ENCODE data around the gene SYTL2.
A peak's percentile ranks its signal among the peaks of the same experiment; 100 is the strongest.

The SYTL2 gene

GRCh38 chr11:85827748-85828639, 17.1 kb upstream of the SYTL2 start:
- DNase-seq = no peak

GRCh38 chr11:85826116-85826855, 15.3 kb upstream of the SYTL2 start:
- no peak for DNase-seq

- DNase-seq = no peak
Observed at GRCh38 chr11:85825616-85826015, 14.7 kb upstream of the SYTL2 start.

GRCh38 chr11:85823816-85824215, 12.9 kb upstream of the SYTL2 start:
- DNase-seq = peak; percentile 69

- DNase-seq = no peak
Observed at GRCh38 chr11:85822814-85823213, 11.9 kb upstream of the SYTL2 start.

GRCh38 chr11:85821636-85822035, 10.7 kb upstream of the SYTL2 start:
- no peak for DNase-seq

- DNase-seq = no peak
Observed at GRCh38 chr11:85819441-85819840, 8.5 kb upstream of the SYTL2 start.

- DNase-seq = no peak
Observed at GRCh38 chr11:85815186-85815931, 4.4 kb upstream of the SYTL2 start.

- DNase-seq = no peak
Observed at GRCh38 chr11:85813721-85814120, 2.8 kb upstream of the SYTL2 start.

GRCh38 chr11:85811624-85812023, 683 bp upstream of the SYTL2 start:
- no peak for DNase-seq

- no peak for DNase-seq
Observed at GRCh38 chr11:85810521-85810870, 445 bp downstream of the SYTL2 start.

- no peak for DNase-seq
Observed at GRCh38 chr11:85809863-85810262, 1.1 kb downstream of the SYTL2 start.

- no peak for DNase-seq
Observed at GRCh38 chr11:85809191-85809590, 1.8 kb downstream of the SYTL2 start.

GRCh38 chr11:85806876-85807275, 4.1 kb downstream of the SYTL2 start:
- no peak for DNase-seq

- DNase-seq = no peak
Observed at GRCh38 chr11:85806016-85806415, 4.9 kb downstream of the SYTL2 start.

- no peak for DNase-seq
Observed at GRCh38 chr11:85805387-85805786, 5.6 kb downstream of the SYTL2 start.

GRCh38 chr11:85803920-85804319, 7.0 kb downstream of the SYTL2 start:
- no peak for DNase-seq

- DNase-seq = no peak
Observed at GRCh38 chr11:85803303-85803702, 7.6 kb downstream of the SYTL2 start.

- no peak for DNase-seq
Observed at GRCh38 chr11:85801527-85801926, 9.4 kb downstream of the SYTL2 start.

GRCh38 chr11:85800595-85801342, 10.2 kb downstream of the SYTL2 start:
- DNase-seq = no peak

- no peak for DNase-seq
Observed at GRCh38 chr11:85799142-85799541, 11.8 kb downstream of the SYTL2 start.

GRCh38 chr11:85798361-85798760, 12.6 kb downstream of the SYTL2 start:
- no peak for DNase-seq

All from CD4-positive, alpha-beta T cell treated with Interferon gamma for 1 hour (primary cell).